Mucosa of stomach (tissue), 1 donor: ENCODE data around the gene UGP2.
A peak's percentile ranks its signal among the peaks of the same experiment; 100 is the strongest.

ENCODE experiments used
- H3K27me3 ChIP-seq: one replicate; pipeline ENCODE4 v1.7.0; 2013; ENCODE audit warnings: mild to moderate bottlenecking, low read length; ENCODE audit not compliant: control insufficient read depth, insufficient read depth
- H3K36me3 ChIP-seq: one replicate; pipeline ENCODE4 v1.7.0; 2013; ENCODE audit warnings: low read length; ENCODE audit not compliant: control insufficient read depth, insufficient read depth
- H3K4me1 ChIP-seq: one replicate; pipeline ENCODE4 v1.7.0; 2013; ENCODE audit warnings: mild to moderate bottlenecking, low read length; ENCODE audit not compliant: control insufficient read depth, insufficient read depth
- H3K4me3 ChIP-seq: one replicate; pipeline ENCODE4 v1.7.0; 2013; ENCODE audit warnings: low read length
- H3K9ac ChIP-seq: one replicate; pipeline ENCODE4 v1.7.0; 2013; ENCODE audit warnings: mild to moderate bottlenecking, low read length, moderate library complexity
- H3K9me3 ChIP-seq: one replicate; pipeline ENCODE4 v1.7.0; 2013; ENCODE audit warnings: mild to moderate bottlenecking, low read length, moderate library complexity; ENCODE audit not compliant: control insufficient read depth
- donor health status: Pancreatic carcinoma.

UGP2 gene

GRCh38 chr2:63853527-63854310 is 12.0 kb downstream of the UGP2 start:
- Histone ChIP-seq H3K4me3 (no peak overlapping the region), H3K9ac (no peak overlapping the region), H3K36me3 (no peaks in the 10 kb centered on the region), H3K27me3 (no peaks in the 10 kb centered on the region), H3K9me3 (no peaks in the 10 kb centered on the region), H3K4me1 (peaks cover 30% of the 10 kb centered on the region)

DNA sequence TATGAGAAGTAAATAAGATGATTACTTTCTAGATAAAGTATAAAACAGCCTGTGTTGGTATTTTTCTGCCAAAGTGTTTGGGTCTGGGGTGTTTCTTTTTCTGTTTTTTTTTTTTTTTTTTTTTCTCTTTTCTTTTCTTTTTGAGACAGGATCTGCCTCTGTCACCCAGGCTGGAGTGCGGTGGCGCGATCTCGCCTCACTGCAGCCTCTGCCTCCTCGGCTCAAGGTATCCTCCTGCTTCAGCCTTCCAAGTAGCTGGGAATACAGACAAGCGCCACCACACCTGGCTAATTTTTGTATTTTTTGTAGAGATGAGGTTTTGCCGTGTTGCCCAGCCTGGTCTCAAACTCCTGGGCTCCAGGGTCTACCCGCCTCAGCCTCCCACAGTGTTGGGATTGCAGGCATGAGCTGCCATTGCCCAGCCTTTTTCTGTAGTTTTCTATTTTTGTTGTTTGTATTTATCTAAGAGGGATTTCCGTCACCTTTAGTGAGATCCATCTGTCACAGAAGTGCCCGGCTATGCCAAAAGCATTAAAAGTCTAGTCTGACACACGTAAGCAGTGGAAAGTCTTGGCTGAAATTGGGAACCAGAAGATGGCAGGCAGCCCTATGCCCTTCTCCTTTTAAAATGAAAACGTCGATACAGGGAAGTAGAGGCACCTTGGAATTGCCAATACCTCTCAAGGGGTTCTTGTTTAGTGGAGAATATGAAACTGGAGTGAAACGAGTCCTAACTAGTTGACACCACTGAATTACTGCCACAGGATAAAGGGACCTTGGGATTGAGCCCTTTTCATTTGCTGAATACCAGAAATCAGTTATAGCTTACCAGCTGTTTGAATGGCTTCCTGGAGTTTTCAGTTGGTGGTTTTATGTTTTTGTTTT is 14.0 kb downstream of the UGP2 start:
- H3K4me1 ChIP-seq = peaks cover 22% of the 10 kb centered on the region
- no peaks in the 10 kb centered on the region for H3K36me3 ChIP-seq
- no peak overlapping the region for H3K9ac ChIP-seq
- H3K9me3 ChIP-seq = no peaks in the 10 kb centered on the region
- no peak overlapping the region for H3K4me3 ChIP-seq
- no peaks in the 10 kb centered on the region for H3K27me3 ChIP-seq

DNA sequence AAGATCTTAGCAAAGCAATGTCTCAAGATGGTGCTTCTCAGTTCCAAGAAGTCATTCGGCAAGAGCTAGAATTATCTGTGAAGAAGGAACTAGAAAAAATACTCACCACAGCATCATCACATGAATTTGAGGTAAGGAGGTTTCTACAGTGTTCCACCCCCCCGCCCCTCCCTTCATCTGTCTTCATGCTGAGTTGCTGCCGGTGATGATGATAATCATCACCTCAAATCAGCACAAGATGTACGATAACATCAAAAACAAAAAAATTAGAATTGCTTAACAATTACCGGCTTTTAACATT is 14.6 kb downstream of the UGP2 start:
- H3K9me3 ChIP-seq = no peaks in the 10 kb centered on the region
- no peak overlapping the region for H3K9ac ChIP-seq
- H3K27me3 ChIP-seq = no peaks in the 10 kb centered on the region
- H3K4me3 ChIP-seq = no peak overlapping the region
- peaks cover 22% of the 10 kb centered on the region for H3K4me1 ChIP-seq
- H3K36me3 ChIP-seq = no peaks in the 10 kb centered on the region

DNA sequence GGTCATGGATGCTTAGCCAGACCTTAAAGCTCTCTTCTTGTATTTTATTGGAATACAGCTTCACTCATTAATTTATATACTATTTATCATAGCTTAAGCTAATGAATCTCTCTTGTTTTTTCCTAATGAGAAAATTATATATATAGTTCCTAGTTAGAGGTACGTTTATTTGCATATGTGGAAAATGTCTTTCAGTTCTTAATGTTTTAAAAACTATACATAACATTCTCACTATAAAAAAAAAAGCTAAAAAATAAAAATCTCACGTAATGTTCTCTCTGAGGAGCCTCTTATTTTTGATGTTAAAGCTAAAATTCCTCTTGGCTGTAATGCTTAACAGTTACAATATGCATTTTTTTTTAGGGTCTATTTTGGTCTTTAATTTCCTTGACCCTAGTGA is 16.6 kb downstream of the UGP2 start:
- H3K27me3 ChIP-seq = no peaks in the 10 kb centered on the region
- peaks cover 7% of the 10 kb centered on the region for H3K4me1 ChIP-seq
- no peak overlapping the region for H3K9ac ChIP-seq
- H3K4me3 ChIP-seq = no peak overlapping the region
- H3K9me3 ChIP-seq = no peaks in the 10 kb centered on the region
- H3K36me3 ChIP-seq = no peaks in the 10 kb centered on the region

GRCh38 chr2:63861220-63861822 is 19.6 kb downstream of the UGP2 start:
- Histone ChIP-seq H3K4me1 (no peaks in the 10 kb centered on the region), H3K27me3 (no peaks in the 10 kb centered on the region), H3K9ac (no peak overlapping the region), H3K36me3 (no peaks in the 10 kb centered on the region), H3K4me3 (no peak overlapping the region), H3K9me3 (no peaks in the 10 kb centered on the region)

DNA sequence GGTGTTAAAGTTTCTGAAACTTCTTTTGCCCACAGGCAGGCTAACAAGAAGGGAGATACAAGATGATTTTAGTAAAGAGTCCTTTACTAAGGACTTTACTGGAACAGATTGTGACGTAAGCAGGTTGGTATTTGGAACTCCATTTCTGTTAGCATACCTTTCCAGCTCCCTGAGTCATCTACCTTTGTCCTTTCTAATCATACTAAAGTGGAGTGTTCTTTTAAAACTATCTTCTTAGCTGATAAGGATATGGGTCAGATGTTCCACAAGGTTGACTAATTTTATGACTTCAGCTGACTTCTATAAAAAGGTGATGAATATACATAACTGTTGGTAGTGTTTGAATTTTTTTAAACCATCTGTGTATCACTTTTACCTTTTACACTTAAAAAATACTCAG is 21.1 kb downstream of the UGP2 start:
- H3K9ac ChIP-seq = no peak overlapping the region
- H3K4me3 ChIP-seq = peak overlapping the region; percentile 31
- H3K36me3 ChIP-seq = no peaks in the 10 kb centered on the region
- no peaks in the 10 kb centered on the region for H3K27me3 ChIP-seq
- H3K9me3 ChIP-seq = no peaks in the 10 kb centered on the region
- H3K4me1 ChIP-seq = no peaks in the 10 kb centered on the region

GRCh38 chr2:63863707-63864106 is 22.0 kb downstream of the UGP2 start:
- H3K9me3 ChIP-seq = no peaks in the 10 kb centered on the region
- H3K4me3 ChIP-seq = no peak overlapping the region
- H3K4me1 ChIP-seq = no peaks in the 10 kb centered on the region
- H3K9ac ChIP-seq = no peak overlapping the region
- no peaks in the 10 kb centered on the region for H3K36me3 ChIP-seq
- no peaks in the 10 kb centered on the region for H3K27me3 ChIP-seq

DNA sequence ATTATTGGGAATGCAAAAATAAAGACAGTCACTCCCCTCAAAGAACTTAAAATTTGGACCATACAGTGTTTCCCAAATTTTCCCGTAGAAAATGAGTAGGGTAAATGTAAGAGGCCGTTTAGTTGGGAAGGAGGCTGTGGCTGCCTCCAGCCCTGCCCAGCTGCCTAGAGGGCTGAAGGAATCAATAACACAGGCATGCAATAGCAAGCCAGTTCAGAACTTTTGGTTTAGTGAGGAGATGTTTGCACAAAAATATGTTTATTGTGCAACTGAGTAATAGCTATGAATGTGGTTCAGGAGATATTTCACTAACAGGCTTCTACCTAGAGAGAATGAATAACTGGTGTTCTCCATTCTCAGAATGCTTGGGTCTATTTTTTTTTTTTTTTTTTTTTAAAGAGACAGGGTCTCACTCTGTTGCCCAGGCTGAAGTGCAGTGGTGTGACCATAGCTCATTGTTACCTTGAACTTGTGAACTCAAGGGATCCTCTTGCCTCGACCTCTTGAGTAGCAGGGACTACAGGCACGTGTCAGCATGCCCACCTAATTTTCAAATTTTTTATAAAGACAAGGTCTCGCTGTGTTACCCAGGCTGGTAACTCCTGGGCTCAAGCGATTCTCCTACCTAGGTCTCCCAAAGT is 23.6 kb downstream of the UGP2 start:
- no peak overlapping the region for H3K9ac ChIP-seq
- H3K9me3 ChIP-seq = no peaks in the 10 kb centered on the region
- H3K4me3 ChIP-seq = no peak overlapping the region
- no peaks in the 10 kb centered on the region for H3K4me1 ChIP-seq
- no peaks in the 10 kb centered on the region for H3K36me3 ChIP-seq
- no peaks in the 10 kb centered on the region for H3K27me3 ChIP-seq

DNA sequence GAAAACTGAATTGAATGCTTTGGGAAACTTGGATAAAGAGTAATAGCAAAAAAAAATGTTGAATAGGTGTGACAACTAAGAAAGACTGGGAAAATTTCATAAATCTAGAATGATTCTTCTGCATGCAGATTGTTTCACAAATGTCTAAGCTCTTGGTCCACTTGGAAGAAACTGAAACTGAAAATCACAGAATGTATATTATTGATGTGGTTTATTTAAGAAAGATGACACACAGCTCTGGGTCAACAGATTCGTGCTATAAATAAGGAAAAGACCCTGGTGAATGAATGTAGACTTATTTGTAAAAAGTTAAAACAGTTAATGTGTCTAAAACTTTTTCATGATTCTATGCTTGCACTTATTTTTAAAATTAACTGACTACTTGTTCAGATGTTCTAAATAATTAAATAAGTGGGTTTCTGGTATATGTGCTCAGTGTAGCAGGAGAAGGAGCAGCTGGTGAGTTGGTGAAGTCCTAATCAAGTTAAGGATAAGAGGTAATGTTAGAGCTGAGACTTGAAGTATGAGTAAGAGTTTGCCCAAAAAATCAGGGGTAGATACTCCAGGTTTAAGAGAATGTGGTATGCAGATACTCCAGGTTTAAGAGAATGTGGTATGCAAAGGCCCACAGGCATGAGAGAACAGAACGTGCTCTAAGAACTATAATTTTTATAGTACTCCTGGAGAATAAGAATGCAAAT is 24.5 kb downstream of the UGP2 start:
- no peaks in the 10 kb centered on the region for H3K27me3 ChIP-seq
- no peaks in the 10 kb centered on the region for H3K4me1 ChIP-seq
- no peak overlapping the region for H3K9ac ChIP-seq
- H3K4me3 ChIP-seq = no peak overlapping the region
- H3K9me3 ChIP-seq = no peaks in the 10 kb centered on the region
- no peaks in the 10 kb centered on the region for H3K36me3 ChIP-seq

- H3K4me1 ChIP-seq = peaks cover 3% of the 10 kb centered on the region
- no peak overlapping the region for H3K9ac ChIP-seq
- no peaks in the 10 kb centered on the region for H3K27me3 ChIP-seq
- no peak overlapping the region for H3K4me3 ChIP-seq
- no peaks in the 10 kb centered on the region for H3K9me3 ChIP-seq
- H3K36me3 ChIP-seq = no peaks in the 10 kb centered on the region
Measured at GRCh38 chr2:63870679-63871078, 29.0 kb downstream of the UGP2 start.

GRCh38 chr2:63871864-63872263 is 30.2 kb downstream of the UGP2 start:
- H3K36me3 ChIP-seq = no peaks in the 10 kb centered on the region
- H3K4me3 ChIP-seq = no peak overlapping the region
- no peaks in the 10 kb centered on the region for H3K9me3 ChIP-seq
- peaks cover 12% of the 10 kb centered on the region for H3K4me1 ChIP-seq
- H3K9ac ChIP-seq = no peak overlapping the region
- H3K27me3 ChIP-seq = no peaks in the 10 kb centered on the region
